ENCODE data around the gene ME3. TPM values are rescaled to one million over a fixed set of nuclear protein-coding genes. Genes with fewer than 3 reads are reported as not detected.
A peak's percentile ranks its signal among the peaks of the same experiment; 100 is the strongest.

ME3 gene
- total RNA-seq, 1 donor from 2014 or later, result 34.2 TPM

DNA sequence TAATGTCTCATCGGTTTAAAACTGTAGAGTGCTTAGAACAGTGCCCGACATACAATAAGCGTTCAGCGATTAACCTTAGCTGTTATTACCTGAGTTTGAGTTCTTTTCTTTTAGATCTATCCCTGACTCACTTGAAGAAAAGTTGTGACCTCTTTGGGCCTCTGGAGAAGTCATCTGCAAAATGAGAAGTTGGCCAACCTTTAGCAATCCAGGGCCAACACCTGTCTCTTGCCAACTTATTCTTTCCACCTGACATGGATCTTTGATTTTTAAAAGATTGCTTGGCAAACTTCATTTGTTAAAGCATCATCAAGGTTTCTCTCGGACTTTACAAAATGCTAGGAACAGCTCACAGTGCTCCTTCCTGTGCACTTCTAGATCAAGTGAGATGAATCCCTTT lies 208.5 kb downstream of the ME3 start:
- intact Hi-C loops (cut with DNase I), result no loop called here
- TF ChIP-seq, protein P1, sequence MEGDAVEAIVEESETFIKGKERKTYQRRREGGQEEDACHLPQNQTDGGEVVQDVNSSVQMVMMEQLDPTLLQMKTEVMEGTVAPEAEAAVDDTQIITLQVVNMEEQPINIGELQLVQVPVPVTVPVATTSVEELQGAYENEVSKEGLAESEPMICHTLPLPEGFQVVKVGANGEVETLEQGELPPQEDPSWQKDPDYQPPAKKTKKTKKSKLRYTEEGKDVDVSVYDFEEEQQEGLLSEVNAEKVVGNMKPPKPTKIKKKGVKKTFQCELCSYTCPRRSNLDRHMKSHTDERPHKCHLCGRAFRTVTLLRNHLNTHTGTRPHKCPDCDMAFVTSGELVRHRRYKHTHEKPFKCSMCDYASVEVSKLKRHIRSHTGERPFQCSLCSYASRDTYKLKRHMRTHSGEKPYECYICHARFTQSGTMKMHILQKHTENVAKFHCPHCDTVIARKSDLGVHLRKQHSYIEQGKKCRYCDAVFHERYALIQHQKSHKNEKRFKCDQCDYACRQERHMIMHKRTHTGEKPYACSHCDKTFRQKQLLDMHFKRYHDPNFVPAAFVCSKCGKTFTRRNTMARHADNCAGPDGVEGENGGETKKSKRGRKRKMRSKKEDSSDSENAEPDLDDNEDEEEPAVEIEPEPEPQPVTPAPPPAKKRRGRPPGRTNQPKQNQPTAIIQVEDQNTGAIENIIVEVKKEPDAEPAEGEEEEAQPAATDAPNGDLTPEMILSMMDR (IDR thresholded peaks at IDR 0.05), result no peak

DNA sequence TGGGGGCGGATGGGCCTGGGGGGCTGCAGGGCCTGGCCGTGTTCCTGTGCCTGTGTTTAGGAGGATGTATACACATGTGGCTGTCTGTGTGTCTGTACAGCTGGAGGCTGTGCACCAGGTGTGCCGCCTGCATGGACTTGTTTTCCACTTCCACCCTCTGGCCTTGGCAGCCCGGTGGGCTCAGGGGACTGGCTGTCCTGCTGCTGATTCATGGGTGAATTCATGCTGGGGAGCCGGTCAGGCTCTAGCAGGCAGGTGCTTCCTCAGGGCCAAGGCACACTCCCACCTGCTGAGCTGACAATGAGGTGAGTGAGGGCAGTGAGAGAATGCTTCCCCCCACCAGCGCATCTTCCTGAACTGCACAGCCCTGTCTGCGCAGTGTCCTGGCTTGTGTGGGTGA lies 209.3 kb downstream of the ME3 start:
- TF ChIP-seq, protein P1 (IDR thresholded peaks at IDR 0.05), result no peak
- intact Hi-C loops (cut with DNase I), result no loop called here

More for the DNA sequence above, 208.5 kb downstream of the ME3 start:
- DNase-seq (ENCODE audit: low spot score in 2 of 2), result no peak
- H3K9me3 ChIP-seq, result no peaks in the 10 kb centered on the region
- no peaks in the 10 kb centered on the region for H3K27me3 ChIP-seq
- H3K36me3 ChIP-seq, result no peaks in the 10 kb centered on the region
- H3K4me3 ChIP-seq, result no peak overlapping the region
- H3K4me1 ChIP-seq, result peaks cover 9 to 16% of the 10 kb centered on the region in 2 donors
- H3K27ac ChIP-seq, result no peak overlapping the region

DNA sequence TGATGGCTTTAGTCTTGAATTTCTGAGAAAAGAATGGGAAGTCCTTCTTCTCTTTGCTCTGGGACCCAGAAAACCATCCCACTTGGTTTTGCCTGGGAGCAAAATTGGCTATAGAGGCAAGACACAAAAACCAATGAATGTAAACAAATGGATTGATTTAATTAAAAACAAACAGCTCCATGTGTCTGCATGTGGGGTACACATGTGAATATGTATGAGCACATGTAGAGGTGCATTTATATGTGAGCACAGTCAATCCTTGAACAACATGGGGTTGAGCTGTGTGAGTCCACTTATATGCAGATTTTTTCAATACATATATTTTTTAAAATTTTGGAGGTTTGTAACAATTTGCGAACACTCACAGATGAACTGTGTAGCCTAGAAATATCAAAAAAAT lies 210.5 kb downstream of the ME3 start:
- intact Hi-C loops (cut with DNase I), result no loop called here
- DNase-seq (ENCODE audit: low spot score in 2 of 2), result no peak
- H3K9me3 ChIP-seq, result no peaks in the 10 kb centered on the region
- H3K27me3 ChIP-seq, result no peaks in the 10 kb centered on the region
- H3K36me3 ChIP-seq, result no peaks in the 10 kb centered on the region
- TF ChIP-seq, protein P1 (IDR thresholded peaks at IDR 0.05), result no peak
- H3K4me1 ChIP-seq, result peaks cover 9 to 22% of the 10 kb centered on the region in 2 donors
- H3K27ac ChIP-seq, result no peak overlapping the region
- no peak overlapping the region for H3K4me3 ChIP-seq

More for the DNA sequence above, 209.3 kb downstream of the ME3 start:
- no peaks in the 10 kb centered on the region for H3K36me3 ChIP-seq
- DNase-seq (ENCODE audit: low spot score in 2 of 2), result no peak
- no peaks in the 10 kb centered on the region for H3K9me3 ChIP-seq
- no peak overlapping the region for H3K27ac ChIP-seq
- H3K4me3 ChIP-seq, result no peak overlapping the region
- peaks cover 9 to 22% of the 10 kb centered on the region in 2 donors for H3K4me1 ChIP-seq
- H3K27me3 ChIP-seq, result no peaks in the 10 kb centered on the region

DNA sequence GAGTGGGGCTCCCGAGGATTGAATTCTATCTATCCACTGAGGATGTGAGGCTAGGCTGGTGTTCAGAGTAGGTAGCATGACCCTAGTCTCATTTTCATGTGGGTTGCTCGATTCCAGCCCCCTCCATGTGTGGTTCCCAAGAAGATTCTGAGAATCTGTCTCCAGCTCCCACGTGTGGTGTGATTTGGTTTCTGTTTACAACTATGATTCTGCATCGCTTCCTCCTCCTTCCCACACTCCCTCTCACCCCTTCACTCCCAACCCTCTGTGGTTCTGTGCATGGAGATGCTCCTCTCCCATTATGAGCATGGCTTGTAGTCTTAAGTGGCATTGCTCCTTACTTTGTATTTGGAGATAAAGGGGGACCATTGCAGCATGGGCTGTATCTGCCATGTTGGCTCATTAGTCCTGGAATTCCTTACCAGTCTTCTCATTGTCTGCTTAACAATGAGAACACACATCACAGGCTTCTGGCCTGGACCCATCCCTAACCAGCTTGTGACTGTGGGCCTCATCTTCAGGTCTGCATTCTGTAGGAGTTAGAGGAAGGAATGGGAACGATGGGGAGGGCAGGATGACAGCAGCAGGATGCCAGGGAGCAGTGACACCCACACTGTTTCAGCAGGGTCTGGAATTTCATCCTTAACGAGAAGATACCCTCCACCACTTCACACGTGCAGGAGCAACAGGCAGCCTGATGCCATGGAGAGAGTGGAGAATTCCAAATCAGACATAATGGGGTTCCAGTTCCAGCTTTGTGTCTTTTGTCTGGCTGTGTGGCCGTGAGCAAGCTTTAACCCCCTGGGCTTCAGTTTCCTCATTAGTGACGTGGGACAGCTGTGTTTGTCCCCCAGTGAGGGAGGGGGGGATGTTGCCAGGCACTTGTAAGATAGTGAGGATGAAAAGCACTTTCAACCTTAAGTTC lies 211.7 kb downstream of the ME3 start:
- intact Hi-C loops (cut with DNase I), result no loop called here
- peaks cover 9 to 22% of the 10 kb centered on the region in 2 donors for H3K4me1 ChIP-seq
- no peaks in the 10 kb centered on the region for H3K36me3 ChIP-seq
- TF ChIP-seq, protein P1 (IDR thresholded peaks at IDR 0.05), result no peak
- no peak for DNase-seq (ENCODE audit: low spot score in 2 of 2)
- no peaks in the 10 kb centered on the region for H3K9me3 ChIP-seq
- no peaks in the 10 kb centered on the region for H3K27me3 ChIP-seq
- peak overlapping the region; percentile 49 to 53 for H3K27ac ChIP-seq
- no peak overlapping the region for H3K4me3 ChIP-seq

DNA sequence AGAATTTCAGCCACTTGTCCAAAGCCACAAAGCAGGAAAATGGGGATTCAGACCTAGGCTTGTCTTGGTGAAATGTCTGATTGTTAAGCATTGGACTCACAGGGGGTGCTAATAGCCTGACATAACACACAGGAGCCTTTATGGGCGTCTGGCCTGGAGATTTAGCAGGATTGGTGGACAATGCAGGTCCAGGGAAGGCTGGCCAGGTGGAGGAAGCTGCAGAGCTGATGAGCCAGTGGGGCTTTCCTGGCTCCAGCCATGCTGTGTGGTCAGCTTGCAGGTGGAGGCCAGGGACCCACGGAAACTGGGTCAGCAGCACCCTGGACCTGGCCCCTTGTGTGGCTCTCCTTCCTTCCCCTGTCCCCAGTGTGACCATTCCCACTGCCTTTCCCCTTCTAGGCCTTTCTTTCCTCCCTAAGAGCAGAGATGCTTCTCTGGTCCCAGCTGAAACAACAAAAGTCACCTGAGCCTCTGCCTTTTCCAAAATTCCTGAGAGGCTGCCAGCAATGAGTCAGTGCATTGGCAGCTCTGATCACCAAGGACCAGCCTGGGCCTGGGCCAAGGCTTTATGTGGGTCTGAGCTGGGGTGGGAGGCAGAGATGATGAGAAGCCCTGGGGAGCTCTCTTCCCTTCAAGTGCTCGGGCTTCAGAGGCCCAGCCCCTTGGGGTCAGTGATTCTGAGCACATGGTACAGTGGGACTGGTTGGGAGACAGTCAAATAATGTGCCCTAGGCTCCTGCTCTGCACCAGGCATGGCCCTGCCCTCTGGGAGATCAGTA lies 212.5 kb downstream of the ME3 start:
- Histone ChIP-seq H3K27ac (peak overlapping the region; percentile 49 to 53), H3K4me1 (peaks cover 9 to 22% of the 10 kb centered on the region in 2 donors), H3K9me3 (no peaks in the 10 kb centered on the region), H3K36me3 (no peaks in the 10 kb centered on the region), H3K4me3 (no peak overlapping the region), H3K27me3 (no peaks in the 10 kb centered on the region)
- intact Hi-C loops (cut with DNase I), result loop anchor here (5.0 kb wide), 5 partner anchors 57 to 457 kb away; partner anchors contain the start of genes ME3 and PRSS23
- TF ChIP-seq, protein P1 (IDR thresholded peaks at IDR 0.05), result no peak
- DNase-seq (ENCODE audit: low spot score in 2 of 2), result peak in 1 of 2 donors; percentile 81

All from ascending aorta (tissue), 2 donors.